SK-N-MC (cell line): ENCODE measurements around the gene ARFGEF2.

Experiments used
- EZH2 ChIP-seq: fragments of 200-600 bp; sonication (generic); IDR thresholded peaks from one replicate; pipeline ENCODE4 v1.6.1; 2017; ENCODE audit warnings: antibody characterized with exemption
- FOXP2 ChIP-seq: optimal IDR thresholded peaks from 2 replicates; pipeline ENCODE3; 2011; ENCODE audit warnings: mild to moderate bottlenecking, moderate library complexity; ENCODE audit not compliant: insufficient read depth; ENCODE audit errors: extremely low read length, control extremely low read depth
- POLR2AphosphoS5 ChIP-seq: IDR thresholded peaks from 2 replicates; pipeline ENCODE4 v1.6.1; 2012; ENCODE audit warnings: mild to moderate bottlenecking, low read depth, low read length, borderline replicate concordance

GRCh38 chr20:48986899-48987298 lies 65.4 kb downstream of the ARFGEF2 start:
- TF ChIP-seq POLR2AphosphoS5 (no peak), EZH2 (no peak), FOXP2 (no peak)
